Endothelial cell of umbilical vein (primary cell): ENCODE measurements around the gene MFSD6. TPM values are rescaled to one million over a fixed set of nuclear protein-coding genes. Genes with fewer than 3 reads are reported as not detected.

ENCODE experiments used
- BruUV-seq: library from RNA; stranded (reverse); fragments of 400-500 nt; replicated peaks from 2 replicates; lab custom pipeline; 2021; lab: Mats Ljungman, UMichigan
- CTCF ChIA-PET: fragments of 300-600, 350-600 bp; sonication (Branson Sonifier 250); formaldehyde crosslinking; loops from one replicate; lab custom pipeline; 2021; ENCODE audit warnings: antibody characterized with exemption, inconsistent platforms; lab: Charles Lee
- POLR2A ChIA-PET: fragments of 300-600, 350-600 bp; sonication (Branson Sonifier 250); formaldehyde crosslinking; loops from one replicate; lab custom pipeline; 2021; ENCODE audit warnings: antibody characterized with exemption, inconsistent platforms; lab: Charles Lee
- DNase-seq: peaks from one replicate; pipeline ENCODE4 v3.0.0-alpha.2; 2011; ENCODE audit warnings: low read depth, low spot score
- FAIRE-seq: peaks from 2 replicates; lab custom pipeline; 2011; peaks lifted over from hg19 to GRCh38; lab: Jason Lieb, UNC
- H2AFZ ChIP-seq: 2 replicates; pipeline ENCODE4 v1.6.0; 2012; ENCODE audit warnings: low read depth, low read length, control low read depth, inconsistent platforms
- H3K27ac ChIP-seq: 2 replicates; pipeline ENCODE4 v1.5.1; 2011; ENCODE audit warnings: low read depth, mild to moderate bottlenecking, control low read depth, low read length, moderate library complexity; ENCODE audit not compliant: insufficient read depth
- H3K27me3 ChIP-seq, 2 experiments: 2 replicates each; pipeline versions ENCODE4 v1.6.0 to v1.6.1; 2011; ENCODE audit warnings: low read length in 2 of 2, mixed read lengths in 1 of 2; ENCODE audit not compliant: control insufficient read depth in 2 of 2, insufficient read depth in 2 of 2
- H3K36me3 ChIP-seq, 2 experiments: 2 replicates in 1 of 2; 3 replicates in 1 of 2; pipeline ENCODE4 v1.5.1; 2011; ENCODE audit warnings: low read length in 2 of 2, mild to moderate bottlenecking in 1 of 2, moderate library complexity in 1 of 2; ENCODE audit not compliant: control insufficient read depth in 2 of 2, insufficient read depth in 2 of 2; ENCODE audit errors: extremely low read depth in 1 of 2
- H3K4me1 ChIP-seq: 3 replicates; pipeline ENCODE4 v1.5.1; 2011; ENCODE audit warnings: mild to moderate bottlenecking, low read length; ENCODE audit not compliant: control insufficient read depth, insufficient read depth; ENCODE audit errors: extremely low read depth
- H3K4me2 ChIP-seq: 2 replicates; pipeline ENCODE4 v1.6.1; 2011; ENCODE audit warnings: low read length, control low read depth, mixed read lengths; ENCODE audit not compliant: insufficient read depth
- H3K4me3 ChIP-seq, 3 experiments: fragments of 200-600 bp in 1 of 3; sonication (generic), shearing (Covaris generic) in 1 of 3; replicated peaks in 1 of 3; 2 replicates each; pipeline ENCODE4 v1.5.1; 2011 to 2016; ENCODE audit warnings: control low read depth in 3 of 3, low read length in 3 of 3, mild to moderate bottlenecking in 2 of 3, inconsistent platforms in 1 of 3, low read depth in 1 of 3, moderate library complexity in 1 of 3; ENCODE audit not compliant: insufficient read depth in 1 of 3
- H3K79me2 ChIP-seq: 2 replicates; pipeline ENCODE4 v1.6.0; 2012; ENCODE audit warnings: low read length, inconsistent platforms; ENCODE audit not compliant: control insufficient read depth, insufficient read depth
- H3K9ac ChIP-seq: replicated peaks from 2 replicates; pipeline ENCODE3; 2011; ENCODE audit warnings: low read length, control low read depth; ENCODE audit not compliant: insufficient read depth; ENCODE audit errors: extremely low read depth
- H3K9me1 ChIP-seq: replicated peaks from 3 replicates; pipeline ENCODE4 v1.6.0; 2011; ENCODE audit warnings: mild to moderate bottlenecking, low read length; ENCODE audit not compliant: control insufficient read depth, insufficient read depth; ENCODE audit errors: extremely low read depth
- H3K9me3 ChIP-seq: replicated peaks from 2 replicates; pipeline ENCODE4 v1.5.1; 2012; ENCODE audit warnings: low read length, inconsistent platforms; ENCODE audit not compliant: control insufficient read depth, insufficient read depth
- H4K20me1 ChIP-seq: replicated peaks from 2 replicates; pipeline ENCODE3; 2011; ENCODE audit warnings: mild to moderate bottlenecking, low read length; ENCODE audit not compliant: control insufficient read depth, insufficient read depth; ENCODE audit errors: extremely low read depth
- CTCF ChIP-seq, 2 donors: IDR thresholded peaks; 1 replicate in 1 of 2; 2 replicates in 1 of 2; pipeline ENCODE4 v1.5.1; 2011; ENCODE audit warnings: low read length in 2 of 2, mild to moderate bottlenecking in 2 of 2, moderate library complexity in 2 of 2, control low read depth in 1 of 2, inconsistent platforms in 1 of 2, low read depth in 1 of 2; ENCODE audit not compliant: insufficient read depth in 1 of 2; ENCODE audit errors: extremely low read depth in 1 of 2
- EZH2 ChIP-seq: IDR thresholded peaks from 2 replicates; pipeline ENCODE4 v1.6.1; 2012; ENCODE audit warnings: borderline replicate concordance, low read depth, mild to moderate bottlenecking, moderate library complexity, low read length, inconsistent platforms; ENCODE audit not compliant: severe bottlenecking
- FOS ChIP-seq: IDR thresholded peaks from 2 replicates; pipeline ENCODE4 v1.6.1; 2011; ENCODE audit warnings: mild to moderate bottlenecking, low read length, moderate library complexity, borderline replicate concordance; ENCODE audit not compliant: insufficient read depth
- GATA2 ChIP-seq: IDR thresholded peaks from 2 replicates; pipeline ENCODE4 v1.7.0; 2011; ENCODE audit warnings: low read depth, mild to moderate bottlenecking, moderate library complexity, mixed read lengths, low read length; ENCODE audit not compliant: insufficient read length, insufficient read depth
- JUN ChIP-seq: IDR thresholded peaks from 2 replicates; pipeline ENCODE4 v1.6.1; 2011; ENCODE audit warnings: borderline replicate concordance, low read depth; ENCODE audit not compliant: insufficient read length, insufficient read depth
- MAX ChIP-seq: IDR thresholded peaks from 2 replicates; pipeline ENCODE4 v1.6.1; 2011; ENCODE audit not compliant: insufficient read depth, insufficient read length
- MYC ChIP-seq: IDR thresholded peaks from one replicate; pipeline ENCODE4 v1.6.1; 2011; ENCODE audit warnings: mild to moderate bottlenecking, low read depth, low read length
- POLR2A ChIP-seq: IDR thresholded peaks from 2 replicates; pipeline ENCODE4 v1.6.1; 2012; ENCODE audit warnings: low read depth, mild to moderate bottlenecking, control low read depth, low read length
- POLR2AphosphoS5 ChIP-seq: IDR thresholded peaks from 2 replicates; pipeline ENCODE4 v1.6.1; 2012; ENCODE audit warnings: low read depth, mild to moderate bottlenecking, control low read depth, low read length, moderate library complexity; ENCODE audit not compliant: insufficient read depth
- dilution Hi-C: fragments of 300-500 bp; cut with MboI; formaldehyde crosslinking; loops from one replicate; pipeline ENCODE4 v1.15.0; 2019; ENCODE audit warnings: low sequenced_read_pairs; ENCODE audit not compliant: extremely low pct_ligation_motif_present
- intact Hi-C: fragments of 100-400 bp; cut with micrococcal nuclease; formaldehyde crosslinking; loops from one replicate; pipeline ENCODE4 v1.10.0; 2022
- polyA plus RNA-seq, 4 experiments: library from polyadenylated mRNA; depleted of rRNA in 3 of 4; stranded (reverse) in 3 of 4; unstranded in 1 of 4; fragments of >200 nt; gene quantifications; 2 replicates each; pipeline versions ENCODE4 v1.2.1 to v1.2.3, GENCODE V29; 2011 to 2012; ENCODE audit warnings: missing spikeins in 1 of 4
- total RNA-seq: library from RNA; stranded (reverse); gene quantifications from 2 replicates; pipeline ENCODE4 v1.2.3, GENCODE V29; 2021

The MFSD6 gene
- total and polyA plus RNA-seq, 2 donors (not counting 3 experiments of a cell fraction or from before 2014, with no cell fraction given): 4.3 to 4.5 TPM

GRCh38 chr2:190446750-190447516 is 38.8 kb downstream of the MFSD6 start:
- no peak for DNase-seq
- Histone ChIP-seq H3K27ac (no peak overlapping the region), H3K36me3 (no peaks in the 10 kb centered on the region), H3K27me3 (no peaks in the 10 kb centered on the region), H3K79me2 (no peaks in the 10 kb centered on the region), H3K9ac (no peak overlapping the region), H3K9me3 (no peaks in the 10 kb centered on the region), H4K20me1 (no peaks in the 10 kb centered on the region), H3K4me1 (no peaks in the 10 kb centered on the region), H3K4me3 (no peak overlapping the region), H2AFZ (no peak overlapping the region), H3K9me1 (no peaks in the 10 kb centered on the region), H3K4me2 (no peak overlapping the region)
- intact Hi-C loops: no loop called here
- no peak for FAIRE-seq
- CTCF ChIA-PET: interaction anchor here (0.8 to 1.5 kb wide), 4 partner anchors 13 to 65 kb away, joined by 3 to 5 read pairs (median 4); no protein-coding TSS in a partner anchor
- BruUV-seq: no TSS peak
- dilution Hi-C loops: no loop called here
- TF ChIP-seq MAX (no peak), CTCF (IDR thresholded peaks at IDR 0.05; ENCODE audit: extremely low read depth in 1 of 2, insufficient read depth in 1 of 2, low read depth in 1 of 2, low read length in 2 of 2) (no peak), GATA2 (no peak), EZH2 (no peak), POLR2A (no peak), POLR2AphosphoS5 (no peak), JUN (no peak), MYC (no peak), FOS (no peak)
- POLR2A ChIA-PET: no interaction called here
